Right lung (tissue), 5 donors: ENCODE results near the gene MTMR11. TPM values are rescaled to one million over a fixed set of nuclear protein-coding genes. Genes with fewer than 3 reads are reported as not detected.

Source experiments
- DNase-seq, 2 donors: peaks; one replicate each; pipeline ENCODE4 v3.0.0-alpha.2; 2013
- polyA plus RNA-seq, 5 donors: library from polyadenylated mRNA; unstranded; fragments of 120-200 nt; gene quantifications; one replicate each; pipeline versions ENCODE4 v1.2.1 to v1.2.3, GENCODE V29; 2013; ENCODE audit warnings: inconsistent platforms in 1 of 5, low replicate concordance in 1 of 5; ENCODE audit not compliant: insufficient read length in 5 of 5, insufficient read depth in 1 of 5

Gene MTMR11
- polyA plus RNA-seq, 5 donors: 22.7 to 36.9 (median 29.8) TPM

- DNase-seq: no peak
Observed at GRCh38 chr1:149936992-149937705, 470 bp upstream of the MTMR11 start.

DNA sequence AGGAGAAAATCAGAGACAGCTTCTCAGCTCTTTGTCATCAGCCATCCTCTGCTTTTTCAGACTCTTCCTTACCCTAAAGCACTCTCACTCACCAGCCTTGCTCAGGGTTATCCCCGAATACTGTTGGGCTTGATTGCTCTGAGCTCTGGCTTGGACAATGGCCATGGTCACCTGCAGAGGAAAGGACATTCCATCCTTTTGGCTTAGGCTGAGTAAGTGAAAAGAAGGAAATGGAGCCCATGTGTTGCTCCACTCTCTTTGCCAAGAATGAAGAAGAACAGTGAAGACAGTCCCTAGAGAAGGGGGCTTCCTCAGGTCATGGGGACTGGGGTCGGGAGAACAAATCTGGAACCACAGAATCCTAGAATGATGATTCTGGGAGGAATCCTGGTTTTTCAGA is 2.3 kb downstream of the MTMR11 start:
- no peak for DNase-seq

- DNase-seq: no peak
Observed at GRCh38 chr1:149933208-149933607, 3.5 kb downstream of the MTMR11 start.

DNA sequence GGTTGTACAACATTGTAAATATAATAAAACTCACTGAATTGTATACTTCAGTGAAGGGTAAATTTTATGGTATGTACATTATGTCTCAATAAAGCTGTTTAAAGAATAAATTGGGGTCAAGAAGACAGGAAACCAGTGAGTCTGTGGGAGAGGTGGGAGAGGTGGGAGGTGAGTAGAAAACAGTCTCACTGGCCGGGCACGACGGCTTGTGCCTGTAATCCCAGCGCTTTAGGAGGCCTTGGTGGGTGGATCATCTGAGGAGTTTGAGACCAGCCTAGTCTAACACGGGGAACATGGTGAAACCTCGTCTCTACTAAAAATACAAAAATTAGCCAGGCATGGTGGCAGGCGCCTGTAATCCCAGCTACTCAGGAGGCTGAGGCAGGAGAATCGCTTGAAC is 4.2 kb downstream of the MTMR11 start:
- no peak for DNase-seq

DNA sequence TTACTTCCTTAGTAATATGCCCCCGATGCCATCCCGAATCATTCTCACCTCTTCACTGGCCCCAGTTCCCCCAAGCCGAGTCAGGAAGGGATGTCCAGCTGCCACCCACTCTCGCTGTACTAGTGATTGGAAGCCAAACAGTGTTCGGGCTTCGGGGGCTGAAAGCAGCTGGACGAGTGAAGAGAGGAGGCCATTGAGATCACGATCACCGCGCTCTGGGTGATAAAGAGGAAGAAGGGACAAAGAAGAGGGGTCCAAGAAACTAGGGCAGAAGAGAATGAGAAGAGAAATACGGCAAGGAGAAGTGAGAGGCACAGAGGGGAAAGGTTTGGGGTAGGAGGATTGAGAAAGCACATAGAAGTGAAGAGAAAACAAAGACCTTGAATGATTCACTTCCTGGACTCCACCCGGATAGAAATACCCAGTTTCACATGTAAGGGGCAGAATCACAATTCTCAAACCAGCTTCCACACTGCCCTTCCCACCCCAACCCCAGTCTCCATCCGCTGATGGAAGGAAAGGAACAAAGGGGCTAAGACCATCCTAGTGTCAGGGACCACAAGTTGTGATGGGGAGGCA is 5.4 kb downstream of the MTMR11 start:
- DNase-seq: no peak

- DNase-seq: no peak
Observed at GRCh38 chr1:149929856-149930255, 6.8 kb downstream of the MTMR11 start.

DNA sequence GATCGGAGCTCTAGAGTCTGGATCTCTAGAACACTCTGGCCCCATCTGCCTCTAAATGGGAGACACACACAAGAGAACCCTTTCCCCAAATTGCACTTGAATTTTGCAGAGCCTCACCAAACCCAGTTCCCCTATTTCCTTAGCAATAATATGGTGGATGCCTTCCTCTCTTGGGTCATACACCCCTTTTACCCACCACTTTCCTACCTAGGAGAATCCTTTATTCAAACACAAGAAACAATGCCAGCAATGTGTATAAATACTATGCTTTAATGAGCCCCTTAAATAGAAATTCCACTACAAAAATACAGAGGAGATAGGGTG is 8.3 kb downstream of the MTMR11 start:
- DNase-seq: no peak

DNA sequence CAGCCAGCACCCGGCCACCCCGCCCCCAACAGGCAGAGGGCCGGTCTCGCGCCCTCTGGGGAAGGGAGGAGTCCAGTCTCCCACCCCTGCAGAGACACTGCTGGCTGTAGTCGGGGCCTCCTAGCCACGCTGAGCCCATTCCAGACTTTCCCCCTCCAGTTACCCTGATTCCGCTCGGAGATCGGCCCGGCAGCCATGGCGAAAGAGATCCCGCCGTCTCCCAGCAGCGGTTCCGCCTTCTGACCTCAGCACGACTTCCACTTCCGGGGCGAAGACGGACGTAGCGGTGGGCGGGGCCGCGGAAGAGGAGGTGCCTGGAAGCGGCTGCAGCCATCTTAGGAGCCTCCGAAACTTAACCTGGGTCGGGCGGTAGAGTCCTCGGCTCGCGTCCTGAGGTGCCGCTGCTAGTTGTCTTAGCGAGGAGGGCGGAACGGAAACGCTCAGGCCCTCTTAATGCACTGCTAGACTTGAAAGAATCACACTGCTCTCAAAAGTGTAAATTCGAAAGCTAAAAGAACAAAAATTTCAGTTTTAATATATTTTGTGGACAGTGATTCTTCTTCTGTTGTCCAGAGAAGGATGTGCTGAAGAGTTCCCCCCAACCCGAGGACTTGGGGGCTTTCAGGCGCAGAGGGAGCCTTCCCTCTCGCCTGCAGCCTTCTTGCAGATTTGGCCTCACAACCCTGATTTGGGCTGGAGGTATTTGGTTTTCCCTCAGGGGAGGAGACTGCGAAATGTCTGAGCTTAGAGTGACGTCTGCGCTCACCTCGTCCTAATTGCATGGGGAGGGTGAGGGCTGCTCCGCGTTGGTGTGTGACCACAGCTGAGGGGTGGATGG is 8.9 kb downstream of the MTMR11 start, which contains the start of gene SF3B4:
Gene SF3B4 (minus strand): TSS at position 241 of the 838 bp plus-strand sequence. CDS start 44 bp downstream, at position 197.
- DNase-seq: peak; percentile 93 to 95

GRCh38 chr1:149927056-149927562 is 9.6 kb downstream of the MTMR11 start:
- DNase-seq: no peak

GRCh38 chr1:149926296-149926695 is 10.4 kb downstream of the MTMR11 start:
- no peak for DNase-seq

DNA sequence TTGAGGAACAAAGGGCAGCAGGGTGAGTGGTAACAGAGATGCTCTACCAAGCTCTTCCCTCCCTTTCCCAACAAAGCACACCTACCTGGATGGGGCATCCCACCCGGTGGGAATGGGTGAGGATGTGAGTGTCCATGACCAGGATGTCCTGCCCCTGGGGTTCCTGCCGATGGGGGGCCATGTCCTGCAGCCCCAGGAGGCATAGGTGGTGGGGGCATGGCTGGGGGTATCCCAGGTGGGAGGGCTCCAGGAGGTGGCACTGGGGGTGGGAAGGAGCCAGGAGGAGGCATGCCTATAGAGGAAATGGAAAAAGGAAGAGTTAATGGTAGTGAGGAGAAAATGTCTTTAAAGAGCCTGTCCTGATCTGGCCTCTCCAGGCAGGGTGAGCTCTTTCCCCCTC is 10.9 kb downstream of the MTMR11 start:
- DNase-seq: no peak

- DNase-seq: no peak
Observed at GRCh38 chr1:149925345-149925744, 11.3 kb downstream of the MTMR11 start.

DNA sequence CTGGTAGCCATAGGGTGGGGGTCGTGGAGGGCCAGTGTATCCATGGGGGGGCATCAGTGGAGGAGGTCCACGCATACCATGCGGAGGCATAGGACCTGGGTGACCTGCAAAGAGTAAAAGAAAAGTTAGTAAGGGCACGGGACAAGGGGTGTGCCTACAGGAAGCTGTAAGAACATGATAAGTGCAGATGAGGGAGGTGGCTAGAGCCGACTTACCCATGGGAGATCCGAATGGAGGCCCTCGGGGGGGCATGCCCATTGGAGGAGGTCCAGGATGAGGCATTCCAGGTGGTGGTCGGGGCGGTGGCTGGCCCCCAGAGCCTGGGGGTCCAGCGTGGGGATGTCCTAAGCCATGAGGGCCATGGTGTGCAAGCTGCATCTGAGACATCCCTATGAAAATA is 13.1 kb downstream of the MTMR11 start:
- no peak for DNase-seq

- peak in 1 of 2 donors; percentile 31 for DNase-seq
Observed at GRCh38 chr1:149917571-149918144, 19.0 kb downstream of the MTMR11 start, which contains the start of gene SV2A. Gene SV2A, minus strand, starts transcription at chr1:149917844. Its CDS starts 4,004 bp downstream, at chr1:149913840.

- no peak for DNase-seq
Observed at GRCh38 chr1:149916898-149917252, 19.8 kb downstream of the MTMR11 start.

DNA sequence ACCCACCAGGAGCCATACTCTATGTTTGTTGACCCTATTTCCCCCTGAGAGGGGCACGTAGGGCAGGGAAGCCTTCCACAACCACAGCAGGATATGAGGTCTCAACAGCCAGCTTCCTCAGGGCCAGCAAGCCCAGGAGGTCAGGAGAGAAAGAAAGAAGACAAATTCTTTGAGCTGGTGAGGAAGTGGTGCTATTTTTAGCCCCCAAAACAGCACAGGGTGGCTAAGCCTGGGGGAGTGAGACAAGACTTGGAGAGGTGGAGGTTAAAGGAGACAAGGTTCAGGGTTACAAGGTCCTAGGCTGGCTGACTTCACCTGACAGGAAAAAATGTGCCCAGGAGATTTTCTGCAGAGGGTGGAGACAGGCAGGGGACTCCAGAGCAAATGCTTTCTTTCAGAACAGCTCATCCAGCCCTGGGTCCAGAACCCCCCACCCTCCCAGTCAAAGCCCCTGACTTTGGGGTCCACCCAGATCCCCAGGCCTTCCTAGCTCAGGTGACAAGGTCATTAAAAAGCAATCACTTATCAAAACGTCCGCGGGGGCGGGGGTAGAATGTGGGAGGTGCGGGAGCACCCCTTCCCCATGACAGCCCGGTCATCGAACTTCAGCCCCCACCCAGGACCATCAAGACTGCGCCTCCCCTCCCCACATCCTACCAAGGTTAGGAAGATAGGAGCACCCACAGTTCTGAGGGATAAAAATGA is 20.3 kb downstream of the MTMR11 start:
- DNase-seq: no peak

- no peak for DNase-seq
Observed at GRCh38 chr1:149915429-149916192, 21.1 kb downstream of the MTMR11 start.

DNA sequence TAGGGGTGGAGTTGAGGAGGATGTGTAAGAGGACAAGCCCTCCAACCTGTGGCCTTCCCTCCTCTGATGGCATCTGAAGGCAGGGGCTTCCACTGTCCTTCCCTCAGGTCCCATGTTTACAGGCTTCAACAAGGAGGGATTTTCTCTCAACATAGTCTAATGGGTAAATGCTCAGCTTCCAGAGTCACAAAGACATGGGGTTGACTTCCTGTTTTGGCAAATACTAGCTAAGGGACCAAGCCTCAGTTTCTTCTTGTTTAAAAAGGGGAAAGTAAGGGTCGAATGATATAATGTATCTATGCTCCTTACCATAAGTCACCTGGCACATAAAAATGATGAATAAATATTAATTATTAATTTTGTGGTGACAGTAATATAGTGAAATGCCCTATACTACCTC is 22.1 kb downstream of the MTMR11 start:
- no peak for DNase-seq

GRCh38 chr1:149906570-149907075 is 30.1 kb downstream of the MTMR11 start:
- no peak for DNase-seq

GRCh38 chr1:149903836-149904491 is 32.7 kb downstream of the MTMR11 start:
- DNase-seq: no peak
